Measurements from ENCODE around the gene PEPD.

DNA sequence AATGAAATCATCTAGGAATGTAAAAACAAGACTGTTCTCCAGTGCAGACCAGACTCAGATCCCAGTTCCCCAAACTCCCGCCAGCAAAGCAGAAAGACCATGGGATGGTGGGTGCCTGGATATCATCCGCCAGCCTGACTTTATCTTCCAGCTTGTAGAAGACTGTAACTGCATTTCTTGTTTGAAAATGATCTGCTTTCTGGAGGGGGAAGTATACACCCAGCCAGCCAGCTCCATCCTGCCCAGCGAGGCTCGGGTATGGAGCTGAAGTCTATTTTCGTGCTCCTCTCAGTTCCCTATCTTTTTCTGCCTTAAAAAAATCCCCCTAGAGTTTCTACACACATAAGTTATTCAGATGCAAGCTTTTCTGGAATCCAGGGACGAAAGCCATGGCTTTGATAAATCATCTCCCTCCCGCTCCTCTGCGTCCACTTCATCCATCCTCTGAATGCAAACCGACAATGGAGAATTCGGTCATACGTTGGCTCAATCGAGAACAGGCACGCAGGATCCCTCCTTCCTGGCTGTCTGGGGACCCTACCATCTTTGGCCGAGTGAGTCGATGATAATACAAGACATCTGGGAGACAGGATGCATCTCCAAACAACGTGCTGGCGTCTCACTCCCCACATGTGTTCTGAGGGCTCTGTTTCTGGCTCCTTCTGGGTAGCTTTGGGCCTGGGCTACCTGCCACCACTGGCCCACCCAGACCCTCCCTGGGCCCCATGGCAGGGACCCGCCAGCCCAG lies 116.9 kb downstream of the PEPD start:
- TF ChIP-seq, protein P1, sequence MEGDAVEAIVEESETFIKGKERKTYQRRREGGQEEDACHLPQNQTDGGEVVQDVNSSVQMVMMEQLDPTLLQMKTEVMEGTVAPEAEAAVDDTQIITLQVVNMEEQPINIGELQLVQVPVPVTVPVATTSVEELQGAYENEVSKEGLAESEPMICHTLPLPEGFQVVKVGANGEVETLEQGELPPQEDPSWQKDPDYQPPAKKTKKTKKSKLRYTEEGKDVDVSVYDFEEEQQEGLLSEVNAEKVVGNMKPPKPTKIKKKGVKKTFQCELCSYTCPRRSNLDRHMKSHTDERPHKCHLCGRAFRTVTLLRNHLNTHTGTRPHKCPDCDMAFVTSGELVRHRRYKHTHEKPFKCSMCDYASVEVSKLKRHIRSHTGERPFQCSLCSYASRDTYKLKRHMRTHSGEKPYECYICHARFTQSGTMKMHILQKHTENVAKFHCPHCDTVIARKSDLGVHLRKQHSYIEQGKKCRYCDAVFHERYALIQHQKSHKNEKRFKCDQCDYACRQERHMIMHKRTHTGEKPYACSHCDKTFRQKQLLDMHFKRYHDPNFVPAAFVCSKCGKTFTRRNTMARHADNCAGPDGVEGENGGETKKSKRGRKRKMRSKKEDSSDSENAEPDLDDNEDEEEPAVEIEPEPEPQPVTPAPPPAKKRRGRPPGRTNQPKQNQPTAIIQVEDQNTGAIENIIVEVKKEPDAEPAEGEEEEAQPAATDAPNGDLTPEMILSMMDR (IDR thresholded peaks at IDR 0.05; ENCODE audit: insufficient read depth, low read length): no peak
- no peak for TF ChIP-seq POLR2AphosphoS5 (IDR thresholded peaks at IDR 0.05; ENCODE audit: low read depth)
- TF ChIP-seq, protein P2, sequence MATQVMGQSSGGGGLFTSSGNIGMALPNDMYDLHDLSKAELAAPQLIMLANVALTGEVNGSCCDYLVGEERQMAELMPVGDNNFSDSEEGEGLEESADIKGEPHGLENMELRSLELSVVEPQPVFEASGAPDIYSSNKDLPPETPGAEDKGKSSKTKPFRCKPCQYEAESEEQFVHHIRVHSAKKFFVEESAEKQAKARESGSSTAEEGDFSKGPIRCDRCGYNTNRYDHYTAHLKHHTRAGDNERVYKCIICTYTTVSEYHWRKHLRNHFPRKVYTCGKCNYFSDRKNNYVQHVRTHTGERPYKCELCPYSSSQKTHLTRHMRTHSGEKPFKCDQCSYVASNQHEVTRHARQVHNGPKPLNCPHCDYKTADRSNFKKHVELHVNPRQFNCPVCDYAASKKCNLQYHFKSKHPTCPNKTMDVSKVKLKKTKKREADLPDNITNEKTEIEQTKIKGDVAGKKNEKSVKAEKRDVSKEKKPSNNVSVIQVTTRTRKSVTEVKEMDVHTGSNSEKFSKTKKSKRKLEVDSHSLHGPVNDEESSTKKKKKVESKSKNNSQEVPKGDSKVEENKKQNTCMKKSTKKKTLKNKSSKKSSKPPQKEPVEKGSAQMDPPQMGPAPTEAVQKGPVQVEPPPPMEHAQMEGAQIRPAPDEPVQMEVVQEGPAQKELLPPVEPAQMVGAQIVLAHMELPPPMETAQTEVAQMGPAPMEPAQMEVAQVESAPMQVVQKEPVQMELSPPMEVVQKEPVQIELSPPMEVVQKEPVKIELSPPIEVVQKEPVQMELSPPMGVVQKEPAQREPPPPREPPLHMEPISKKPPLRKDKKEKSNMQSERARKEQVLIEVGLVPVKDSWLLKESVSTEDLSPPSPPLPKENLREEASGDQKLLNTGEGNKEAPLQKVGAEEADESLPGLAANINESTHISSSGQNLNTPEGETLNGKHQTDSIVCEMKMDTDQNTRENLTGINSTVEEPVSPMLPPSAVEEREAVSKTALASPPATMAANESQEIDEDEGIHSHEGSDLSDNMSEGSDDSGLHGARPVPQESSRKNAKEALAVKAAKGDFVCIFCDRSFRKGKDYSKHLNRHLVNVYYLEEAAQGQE (IDR thresholded peaks at IDR 0.05; ENCODE audit: insufficient replicate concordance, low read depth): no peak

Measured in HL-60 (cell line).